NCI-H1092 treated with DMSO at 0.1 percent for 48 hours (cell line): ENCODE data around the gene PDCD1LG2.
"Not testable (repeated sequence)": the region's sequence is repeated elsewhere in the genome, so short reads cannot be mapped to it uniquely, and the experiment has no call there.

Experiments
- DNase-seq: peaks from one replicate; lab custom pipeline; 2025; lab: John Stamatoyannopoulos, UW

The PDCD1LG2 gene

DNA sequence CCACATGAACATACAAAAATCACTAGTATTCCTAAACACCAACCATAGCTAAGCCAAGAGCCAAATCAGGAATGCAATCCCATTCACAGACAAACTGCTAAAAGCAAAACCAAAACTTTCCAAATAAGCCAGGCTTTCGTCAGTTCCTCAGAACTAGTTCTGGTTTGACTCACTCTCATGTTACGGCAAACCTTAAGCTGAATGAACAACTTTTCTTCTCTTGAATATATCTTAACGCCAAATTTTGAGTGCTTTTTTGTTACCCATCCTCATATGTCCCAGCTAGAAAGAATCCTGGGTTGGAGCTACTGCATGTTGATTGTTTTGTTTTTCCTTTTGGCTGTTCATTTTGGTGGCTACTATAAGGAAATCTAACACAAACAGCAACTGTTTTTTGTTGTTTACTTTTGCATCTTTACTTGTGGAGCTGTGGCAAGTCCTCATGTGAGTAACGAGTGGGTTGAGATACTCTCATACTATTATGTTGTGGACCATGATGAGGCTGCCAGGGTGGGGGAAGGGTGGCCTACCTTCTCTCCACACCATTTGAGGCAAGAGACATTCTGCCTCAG, at the start of gene PDCD1LG2:
TSS of gene PDCD1LG2 (plus strand) at position 172 of the 572 bp plus-strand sequence. CDS start 12,016 bp downstream, outside the sequence.
- no peak for DNase-seq

DNA sequence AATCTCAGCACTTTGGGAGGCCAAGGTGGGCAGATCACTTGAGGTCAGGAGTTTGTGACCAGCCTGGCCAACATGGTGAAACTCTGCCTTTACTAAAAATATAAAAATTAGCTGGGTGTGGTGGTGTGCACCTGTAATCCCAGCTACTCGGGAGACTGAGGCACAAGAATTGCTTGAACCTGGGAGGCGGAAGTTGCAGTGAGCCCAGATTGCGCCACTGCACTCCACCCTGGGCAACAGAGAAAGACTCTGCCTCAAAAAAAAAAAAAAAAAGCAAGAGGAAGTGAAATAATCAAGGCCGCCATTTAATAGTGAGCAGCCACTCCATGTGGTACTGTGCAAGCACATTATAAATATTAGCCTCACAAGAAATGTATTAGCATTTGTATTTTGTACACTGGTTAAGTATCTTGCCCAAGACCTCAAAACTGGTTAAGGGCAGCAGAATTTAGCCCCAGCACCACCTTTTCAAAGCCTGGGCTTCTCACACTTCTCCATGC, 45.5 kb upstream of the PDCD1LG2 start:
- DNase-seq: not testable (repeated sequence)

DNA sequence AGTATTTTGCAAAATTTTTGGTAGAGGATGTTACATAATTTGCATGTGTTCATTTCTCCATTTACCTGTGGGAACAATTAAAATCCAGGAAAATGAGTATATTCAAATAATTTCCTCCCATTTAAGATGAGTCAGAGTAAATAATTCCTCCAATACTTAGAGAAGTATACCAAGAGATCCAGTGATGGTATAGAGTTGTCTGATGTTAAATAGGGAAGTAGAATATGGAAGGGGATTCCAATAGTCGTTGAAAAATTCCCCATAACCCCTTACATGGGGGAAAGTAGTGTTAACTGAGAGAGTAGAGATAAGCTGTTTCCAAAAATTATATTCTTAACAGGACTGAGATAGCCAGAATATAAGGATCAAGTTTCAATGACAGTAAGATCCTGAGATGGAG, 44.3 kb upstream of the PDCD1LG2 start:
- DNase-seq: no peak

DNA sequence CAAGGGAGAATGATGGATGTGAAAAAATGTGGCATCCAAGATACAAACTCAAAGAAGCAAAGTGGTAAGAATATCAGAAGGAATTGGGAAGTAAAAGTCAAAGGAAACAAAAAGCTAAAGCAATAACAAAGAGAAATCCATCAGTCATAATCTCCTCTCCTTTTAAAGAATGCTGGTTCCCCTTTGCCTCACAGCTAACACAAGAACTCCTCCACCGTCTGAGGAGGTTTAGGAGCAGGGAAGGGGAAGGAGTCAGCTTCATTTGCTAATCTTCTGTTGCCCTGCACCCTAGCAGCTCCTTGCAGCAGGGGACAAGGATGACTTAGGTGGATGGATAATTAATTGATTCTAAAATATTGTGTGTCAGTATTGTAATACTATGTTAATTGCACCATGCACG, 43.6 kb upstream of the PDCD1LG2 start:
- no peak for DNase-seq

DNA sequence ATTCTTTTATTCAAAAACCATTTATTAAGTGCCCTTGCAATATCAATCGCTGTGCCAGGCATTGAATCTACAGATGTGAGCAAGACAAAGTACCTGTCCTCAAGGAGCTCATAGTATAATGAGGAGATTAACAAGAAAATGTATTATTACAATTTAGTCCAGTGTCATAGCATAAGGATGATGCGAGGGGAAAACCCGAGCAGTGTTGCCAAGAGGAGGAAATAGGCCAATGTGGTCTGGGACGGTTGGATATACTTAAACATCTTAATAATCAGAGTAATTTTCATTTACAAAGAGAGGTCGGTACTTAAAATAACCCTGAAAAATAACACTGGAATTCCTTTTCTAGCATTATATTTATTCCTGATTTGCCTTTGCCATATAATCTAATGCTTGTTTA, 41.5 kb upstream of the PDCD1LG2 start:
- no peak for DNase-seq

DNA sequence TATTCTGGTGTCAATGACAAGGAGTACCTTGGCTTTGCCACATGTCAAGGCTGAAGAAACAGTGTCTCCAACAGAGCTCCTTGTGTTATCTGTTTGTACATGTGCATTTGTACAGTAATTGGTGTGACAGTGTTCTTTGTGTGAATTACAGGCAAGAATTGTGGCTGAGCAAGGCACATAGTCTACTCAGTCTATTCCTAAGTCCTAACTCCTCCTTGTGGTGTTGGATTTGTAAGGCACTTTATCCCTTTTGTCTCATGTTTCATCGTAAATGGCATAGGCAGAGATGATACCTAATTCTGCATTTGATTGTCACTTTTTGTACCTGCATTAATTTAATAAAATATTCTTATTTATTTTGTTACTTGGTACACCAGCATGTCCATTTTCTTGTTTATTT, 40.2 kb upstream of the PDCD1LG2 start:
- no peak for DNase-seq

DNA sequence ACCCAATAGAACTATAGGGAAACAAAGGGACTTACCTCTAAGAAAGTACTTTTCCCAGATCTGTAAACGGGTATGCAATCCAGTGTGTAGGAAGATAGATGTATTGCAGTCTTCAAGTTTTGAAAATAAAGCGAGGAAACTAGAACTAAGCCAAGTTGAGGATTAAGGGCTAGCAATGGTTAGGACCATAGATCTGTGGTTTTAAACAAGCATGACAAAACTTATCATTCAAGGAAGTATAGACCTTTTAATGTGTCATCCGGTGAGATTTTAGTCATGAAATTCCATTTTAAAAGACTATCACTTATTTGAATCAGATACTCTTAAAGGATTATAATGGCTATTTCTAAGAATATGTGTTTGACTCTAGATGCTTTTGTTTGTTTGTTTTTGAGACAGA, 39.5 kb upstream of the PDCD1LG2 start:
- no peak for DNase-seq

DNA sequence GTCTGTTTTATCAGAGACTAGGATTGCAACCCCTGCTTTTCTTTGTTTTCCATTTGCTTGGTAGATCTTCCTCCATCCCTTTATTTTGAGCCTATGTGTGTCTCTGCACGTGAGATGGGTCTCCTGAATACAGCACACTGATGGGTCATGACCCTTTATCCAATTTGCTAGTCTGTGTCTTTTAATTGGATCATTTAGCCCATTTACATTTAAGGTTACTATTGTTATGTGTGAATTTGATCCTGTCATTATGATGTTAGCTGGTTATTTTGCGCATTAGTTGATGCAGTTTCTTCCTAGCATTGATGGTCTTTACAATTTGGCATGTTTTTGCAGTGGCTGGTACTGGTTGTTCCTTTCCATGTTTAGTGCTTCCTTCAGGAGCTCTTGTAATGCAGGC, 34.7 kb upstream of the PDCD1LG2 start:
- DNase-seq: not testable (repeated sequence)

DNA sequence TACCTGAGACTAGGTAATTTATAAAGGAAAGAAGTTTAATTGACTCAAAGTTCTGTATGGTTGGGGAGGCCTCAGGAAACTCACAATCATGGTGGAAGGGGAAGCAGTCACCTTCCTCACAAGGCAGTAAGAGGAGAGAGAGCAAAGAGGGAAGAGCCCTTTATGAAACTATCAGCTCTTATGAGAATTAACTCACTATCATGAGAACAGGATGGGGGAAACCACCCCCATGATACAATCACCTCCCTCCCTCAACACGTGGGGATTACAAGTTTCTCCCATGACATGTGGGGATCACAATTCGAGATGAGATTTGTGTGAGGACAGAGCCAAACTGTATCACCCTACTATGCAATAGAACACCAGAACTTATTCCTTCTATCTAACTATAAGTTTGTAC, 32.1 kb upstream of the PDCD1LG2 start:
- DNase-seq: no peak

DNA sequence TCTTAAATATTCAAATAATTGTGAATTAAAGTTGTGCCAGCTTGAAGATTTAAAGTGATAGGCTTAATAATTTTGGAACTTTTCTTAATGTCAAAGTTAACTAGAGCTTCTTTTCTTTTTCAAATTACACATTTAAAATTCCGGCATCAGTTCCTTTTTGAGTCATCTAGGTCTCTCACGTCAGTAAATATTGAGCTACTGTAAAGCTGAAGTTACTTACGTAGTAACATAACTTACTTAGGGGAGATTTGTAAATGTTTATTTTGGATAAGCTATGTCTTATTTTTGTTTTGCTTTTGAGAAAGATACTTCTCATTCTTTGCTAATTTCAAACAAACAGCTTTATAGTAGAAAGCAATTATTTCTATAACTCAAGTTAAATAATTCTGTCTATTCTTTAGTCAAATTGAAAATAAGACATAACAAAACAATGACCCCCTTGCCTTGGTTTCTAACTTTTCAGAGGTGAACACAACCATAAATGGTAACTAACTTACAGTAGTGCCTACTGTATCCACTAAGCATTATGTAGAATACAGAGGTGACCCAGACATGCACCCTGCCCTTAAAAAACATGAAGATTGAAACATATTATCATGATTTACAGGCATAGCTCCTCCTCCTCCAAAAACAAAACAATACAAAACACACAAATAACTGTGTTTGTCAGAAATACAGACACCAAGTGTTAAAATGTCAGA, 30.2 kb upstream of the PDCD1LG2 start:
- DNase-seq: no peak

DNA sequence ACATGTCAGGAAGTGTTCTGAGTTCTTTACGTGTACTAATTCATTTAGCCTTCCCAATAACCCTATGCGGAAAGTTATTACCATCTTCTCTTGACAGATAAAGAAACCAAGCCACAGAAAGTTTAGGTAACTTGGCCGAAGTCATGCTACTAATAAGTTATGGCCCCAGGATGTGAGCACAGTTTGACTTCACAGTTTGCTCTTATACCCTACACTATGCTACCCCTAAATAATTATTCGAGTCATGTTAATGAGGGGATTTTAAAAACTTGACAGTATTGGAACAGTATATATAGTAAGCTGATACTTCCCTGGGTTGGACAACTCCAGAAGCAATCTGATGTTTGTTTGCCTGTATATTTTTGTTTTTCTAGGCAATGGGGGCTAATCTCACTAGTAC, 29.4 kb upstream of the PDCD1LG2 start:
- no peak for DNase-seq

DNA sequence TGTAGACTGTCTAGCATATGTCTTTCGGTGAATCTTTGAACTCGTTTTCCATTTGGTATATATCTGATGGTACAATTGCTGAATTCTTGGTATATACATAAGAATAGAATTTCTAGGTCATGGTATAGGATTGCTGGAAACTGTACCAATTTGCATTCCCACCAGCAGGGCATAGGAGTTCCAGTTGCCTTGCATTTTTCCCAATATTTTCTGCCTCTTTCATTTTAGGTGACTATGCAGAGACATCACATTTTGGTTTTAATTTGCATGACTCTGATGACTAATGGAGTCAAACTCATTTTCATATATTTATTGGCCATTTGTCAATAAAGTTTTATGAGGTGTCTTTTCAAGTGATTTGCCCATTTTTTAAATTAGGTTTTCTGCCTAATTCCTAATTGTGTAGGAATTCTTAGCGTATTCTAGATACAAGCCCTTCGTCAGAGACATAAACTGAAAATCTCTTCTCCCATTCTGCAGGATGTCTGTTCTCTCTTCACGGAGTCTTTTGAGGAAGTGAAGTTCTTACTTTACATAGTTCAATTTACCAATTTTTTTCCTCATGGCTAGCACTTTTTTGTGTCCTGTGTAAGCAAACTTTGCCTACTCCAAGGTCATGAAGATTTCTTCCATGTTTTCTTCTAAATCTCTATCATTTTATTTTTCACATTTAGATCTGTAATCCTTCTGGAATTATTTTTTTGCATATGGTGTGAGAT, 28.9 kb upstream of the PDCD1LG2 start:
- no peak for DNase-seq

DNA sequence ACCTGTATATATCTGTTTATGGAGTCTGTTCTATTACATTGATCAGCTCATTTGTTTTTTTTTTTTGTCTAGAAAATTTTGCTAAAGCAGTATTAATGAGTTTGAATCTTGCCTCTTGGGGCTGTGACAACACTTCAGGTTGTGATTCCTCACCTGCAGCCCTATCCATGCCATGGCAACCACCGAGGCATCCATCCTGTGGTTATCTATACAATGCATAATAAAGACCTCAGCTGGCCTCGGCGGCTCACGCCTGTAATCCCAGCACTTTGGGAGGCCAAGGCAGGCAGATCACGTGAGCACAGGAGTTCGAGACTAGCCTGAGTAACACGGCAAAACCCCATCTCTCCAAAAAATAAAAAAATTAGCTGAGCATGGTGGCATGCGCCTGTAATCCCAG, 28.1 kb upstream of the PDCD1LG2 start:
- DNase-seq: no peak

DNA sequence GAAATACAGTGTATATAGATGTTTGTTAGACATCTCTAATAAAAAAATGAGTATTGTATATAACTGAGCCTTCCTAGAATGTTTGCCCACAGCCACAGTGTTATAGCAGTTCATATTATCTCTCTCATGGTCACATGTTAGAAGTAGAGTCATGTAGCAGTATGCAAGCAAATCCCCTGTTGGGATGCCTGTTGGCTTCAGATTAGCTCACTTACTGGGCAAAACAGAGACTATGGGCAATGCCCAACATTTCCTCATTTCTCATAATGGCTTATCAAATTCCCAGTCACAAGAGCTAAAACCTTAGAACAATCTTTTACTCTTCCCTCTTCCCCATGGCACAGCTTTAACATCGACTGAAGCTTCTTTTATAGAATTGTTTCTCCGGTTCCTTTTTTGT, 27.0 kb upstream of the PDCD1LG2 start:
- no peak for DNase-seq

DNA sequence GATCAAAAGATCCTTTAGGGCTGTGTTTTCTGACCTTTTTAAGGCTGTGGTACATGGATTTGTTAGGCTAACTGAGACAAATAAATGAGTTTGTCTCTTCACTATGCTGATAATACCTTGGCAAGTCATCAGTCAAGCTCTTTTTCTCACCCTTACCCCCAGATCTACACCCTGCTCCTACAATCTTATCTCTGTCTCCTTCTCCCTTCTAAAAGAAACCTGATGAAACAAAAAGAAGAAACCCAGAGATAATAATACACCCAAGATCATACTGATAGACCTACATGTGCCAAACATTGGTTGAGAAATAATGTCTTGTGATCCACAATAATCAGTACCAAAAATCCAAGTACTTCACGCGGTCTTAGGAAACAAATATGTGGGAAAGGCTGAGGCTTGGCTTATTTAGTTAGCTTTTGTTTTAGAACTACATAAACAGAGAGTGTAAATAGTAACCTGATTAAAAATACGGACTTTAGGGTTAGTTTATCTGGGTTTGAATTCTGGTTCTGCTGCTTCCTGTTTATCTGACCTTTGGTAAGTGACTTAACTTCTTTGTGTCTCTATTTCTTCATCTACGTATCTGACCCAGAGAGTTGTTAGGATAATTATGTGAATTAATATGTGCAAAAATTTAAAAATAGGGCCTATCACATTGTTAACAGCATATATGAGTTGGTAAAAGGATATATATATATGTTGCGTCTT, 24.8 kb upstream of the PDCD1LG2 start:
- DNase-seq: no peak

DNA sequence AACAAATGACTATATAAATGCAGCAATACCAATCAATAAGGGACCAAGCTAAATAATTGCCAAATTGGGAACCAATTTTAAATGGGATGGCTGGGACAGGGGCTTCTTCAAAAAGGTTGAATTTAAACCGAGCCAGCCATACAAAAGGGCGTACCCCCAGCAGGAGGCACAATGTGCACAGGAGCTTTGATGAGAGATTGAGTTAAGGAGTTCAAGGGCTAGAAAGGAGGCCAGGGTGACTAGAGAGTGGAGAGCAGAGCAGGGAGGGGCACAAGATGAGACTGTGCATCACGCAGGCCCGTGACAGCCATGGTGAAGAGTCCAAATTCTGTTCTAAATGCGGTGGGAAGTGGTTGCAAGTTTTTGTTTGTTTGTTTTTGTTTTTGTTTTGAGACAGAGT, 23.3 kb upstream of the PDCD1LG2 start:
- no peak for DNase-seq

DNA sequence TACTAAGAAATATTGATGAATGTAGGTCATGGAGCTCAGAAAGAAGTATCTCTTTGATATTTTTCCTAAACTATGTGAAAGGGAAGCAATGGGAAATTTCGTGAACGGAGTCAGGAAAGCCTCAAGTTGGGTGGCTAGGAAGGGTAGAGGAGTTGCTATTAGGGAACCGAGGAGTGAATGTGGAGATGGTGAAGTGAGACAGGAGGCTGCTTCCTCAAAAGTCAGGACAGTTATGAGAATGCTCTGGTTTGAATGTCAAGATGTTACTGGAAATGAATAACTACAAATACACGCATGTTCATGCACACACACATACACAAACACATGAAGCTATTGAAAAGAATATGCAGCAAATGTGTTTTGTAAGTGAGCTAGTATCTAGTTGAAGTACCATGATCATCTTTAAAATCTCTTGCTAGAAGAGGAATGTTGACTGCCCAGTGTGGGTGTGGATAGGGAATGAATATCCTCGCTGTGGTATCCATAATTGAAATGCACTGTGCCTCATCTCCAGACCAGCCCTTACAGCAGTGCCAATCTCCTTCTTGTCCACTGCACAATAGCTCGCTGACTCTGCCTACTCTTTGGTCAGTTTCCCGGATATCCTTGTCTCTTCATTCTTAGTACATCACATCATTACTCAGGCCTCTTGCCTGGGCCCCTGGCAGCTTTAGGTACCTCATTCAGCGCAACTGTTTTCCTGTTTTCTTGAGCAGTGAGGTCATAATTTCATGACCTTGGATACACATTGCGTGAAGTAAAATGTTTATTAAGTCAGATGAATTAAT, 21.9 kb upstream of the PDCD1LG2 start:
- no peak for DNase-seq

DNA sequence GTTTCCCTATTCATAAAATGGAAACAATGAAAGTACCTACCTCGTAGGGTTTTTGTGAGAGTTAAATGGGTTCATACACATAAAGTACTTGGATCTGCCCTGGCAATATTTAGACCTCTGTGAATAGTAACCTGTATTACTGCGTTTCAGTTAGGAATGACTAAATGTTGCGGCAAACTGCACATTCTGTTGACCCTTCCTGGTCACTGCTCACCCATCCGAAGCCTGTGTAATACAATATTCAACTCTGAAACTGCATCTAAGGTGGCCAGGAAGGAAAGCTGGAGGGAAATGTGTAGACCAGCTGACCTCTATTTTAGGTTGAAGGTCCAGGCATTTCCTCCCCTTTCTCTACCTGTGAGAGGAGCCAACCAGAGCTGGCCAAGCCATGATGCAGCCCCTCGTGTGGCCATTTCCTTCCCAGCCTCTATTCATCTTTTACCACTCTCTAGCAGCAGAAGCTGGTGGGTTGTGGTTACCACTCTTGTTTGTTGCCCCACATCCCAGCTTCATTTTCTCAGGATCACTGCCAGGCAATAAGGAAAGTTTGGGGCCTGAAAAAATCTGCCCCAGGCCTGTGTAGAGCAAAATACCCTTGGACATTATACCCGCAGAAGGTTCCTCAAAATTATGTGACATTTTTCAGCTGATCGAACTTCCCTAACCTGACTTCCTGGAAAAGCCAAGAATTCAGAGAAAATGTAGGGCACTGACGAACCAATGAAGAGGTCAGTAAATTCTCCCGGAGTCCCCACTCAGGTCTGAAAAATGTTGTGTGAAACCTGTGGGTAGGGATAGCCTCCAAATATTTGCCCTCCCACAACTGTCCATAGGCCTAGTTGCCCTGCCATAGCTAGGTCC, 20.5 kb upstream of the PDCD1LG2 start:
- no peak for DNase-seq

DNA sequence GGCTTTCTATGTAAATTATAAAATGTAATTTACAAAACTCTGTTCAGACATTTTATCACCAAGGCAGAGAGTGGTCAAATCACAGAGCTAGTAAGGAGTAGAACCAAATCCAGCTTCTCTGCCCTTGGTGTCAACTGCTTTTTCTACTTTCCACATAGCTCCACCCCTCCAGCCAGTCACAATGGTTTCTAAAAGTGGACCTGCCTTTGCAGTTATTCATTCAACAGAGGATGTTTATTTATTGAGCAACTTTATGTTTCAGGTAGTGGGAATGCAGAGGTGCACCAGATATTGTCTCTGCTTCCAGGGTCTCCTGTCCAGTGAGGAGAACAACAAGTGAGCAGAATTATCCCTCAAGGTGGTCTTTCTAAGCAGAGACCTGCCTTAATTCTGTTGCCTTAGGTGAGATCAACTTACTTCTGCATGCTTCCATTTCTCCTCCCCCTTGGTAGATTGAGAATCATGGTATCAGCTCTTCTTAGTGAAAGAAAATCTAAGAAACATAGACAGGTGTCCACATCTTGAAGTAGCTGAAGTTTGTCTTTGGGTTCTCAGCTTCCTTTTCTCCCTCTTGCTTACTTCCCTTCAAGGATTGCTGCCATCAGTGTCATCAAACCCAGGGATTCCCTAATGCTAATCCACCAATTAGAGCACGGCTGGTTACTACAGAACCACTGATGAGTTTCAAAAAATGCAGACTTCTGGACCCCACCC, 17.2 kb upstream of the PDCD1LG2 start:
- DNase-seq: no peak
